ENCODE data around the gene ADAMTS2. TPM values are rescaled to one million over a fixed set of nuclear protein-coding genes. Genes with fewer than 3 reads are reported as not detected.

ADAMTS2 gene
- total RNA-seq, 1 donor from 2014 or later: 18.8 TPM

DNA sequence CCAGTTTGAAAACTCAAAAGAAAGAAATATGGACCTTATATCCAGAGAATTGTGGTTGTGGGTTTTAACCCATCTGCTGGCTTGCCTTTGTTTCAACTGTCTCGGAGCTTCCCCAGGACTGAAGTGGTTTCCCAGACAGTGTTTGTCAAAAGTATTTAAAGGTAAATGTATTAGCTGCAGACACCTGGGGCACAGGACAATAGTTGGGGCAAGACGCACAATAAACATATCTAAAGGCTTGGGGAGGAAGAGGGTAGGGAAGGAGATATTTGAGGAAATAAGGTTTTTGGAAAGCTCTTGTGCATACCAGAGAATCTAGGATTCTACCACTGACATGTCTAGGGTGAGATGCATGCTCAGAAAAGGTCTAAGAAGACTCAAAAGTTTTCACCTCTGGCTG, 99.0 kb downstream of the ADAMTS2 start:
- Mint-ChIP-seq H3K4me3 (ENCODE audit: unreplicated experiment) (no peak overlapping the region), H3K27ac (ENCODE audit: unreplicated experiment) (no peak overlapping the region), H3K36me3 (ENCODE audit: low read depth, unreplicated experiment) (no peaks in the 10 kb centered on the region), H3K9me3 (ENCODE audit: unreplicated experiment) (no peaks in the 10 kb centered on the region), H3K4me1 (ENCODE audit: low read depth, unreplicated experiment) (peaks cover 11% of the 10 kb centered on the region), H3K27me3 (ENCODE audit: low read depth, unreplicated experiment) (no peaks in the 10 kb centered on the region)
- H3K9me3 ChIP-seq (ENCODE audit: insufficient read depth, low read depth, low read length): no peaks in the 10 kb centered on the region
- no peaks in the 10 kb centered on the region for H3K36me3 ChIP-seq (ENCODE audit: insufficient read depth, low read length)
- no peak overlapping the region for H2AFZ ChIP-seq (ENCODE audit: low read depth, low read length)
- FAIRE-seq: no peak
- no peak for DNase-seq (ENCODE audit: low read depth)
- no peak for TF ChIP-seq EZH2 (IDR thresholded peaks at IDR 0.05; ENCODE audit: insufficient read depth, low read length)
- no peak for TF ChIP-seq CTCF (IDR thresholded peaks at IDR 0.05; ENCODE audit: insufficient read depth, low read depth, low read length)
- H3K27me3 ChIP-seq (ENCODE audit: insufficient read depth, low read length): no peaks in the 10 kb centered on the region
- H3K4me2 ChIP-seq (ENCODE audit: low read length): no peak overlapping the region
- H3K79me2 ChIP-seq (ENCODE audit: insufficient read depth, low read length): no peaks in the 10 kb centered on the region
- no peaks in the 10 kb centered on the region for H4K20me1 ChIP-seq (ENCODE audit: insufficient read depth, low read length)
- H3K27ac ChIP-seq (ENCODE audit: low read depth, low read length): no peak overlapping the region
- no peaks in the 10 kb centered on the region for H3K4me1 ChIP-seq (ENCODE audit: insufficient read depth, low read length)
- no peak overlapping the region for H3K9ac ChIP-seq (ENCODE audit: low read length)
- H3K4me3 ChIP-seq (ENCODE audit: insufficient read depth, low read depth, low read length): no peak overlapping the region

- Histone ChIP-seq H3K9me3 (ENCODE audit: insufficient read depth, low read depth, low read length) (no peaks in the 10 kb centered on the region), H3K4me3 (ENCODE audit: insufficient read depth, low read depth, low read length) (no peak overlapping the region), H2AFZ (ENCODE audit: low read depth, low read length) (no peak overlapping the region), H3K36me3 (ENCODE audit: insufficient read depth, low read length) (no peaks in the 10 kb centered on the region), H3K27me3 (ENCODE audit: insufficient read depth, low read length) (no peaks in the 10 kb centered on the region), H3K4me2 (ENCODE audit: low read length) (no peak overlapping the region), H3K9ac (ENCODE audit: low read length) (no peak overlapping the region), H3K4me1 (ENCODE audit: insufficient read depth, low read length) (no peaks in the 10 kb centered on the region), H4K20me1 (ENCODE audit: insufficient read depth, low read length) (no peaks in the 10 kb centered on the region), H3K79me2 (ENCODE audit: insufficient read depth, low read length) (no peaks in the 10 kb centered on the region), H3K27ac (ENCODE audit: low read depth, low read length) (no peak overlapping the region)
- Mint-ChIP-seq H3K27ac (ENCODE audit: unreplicated experiment) (no peak overlapping the region), H3K9me3 (ENCODE audit: unreplicated experiment) (peaks cover 6% of the 10 kb centered on the region), H3K4me3 (ENCODE audit: unreplicated experiment) (no peak overlapping the region), H3K36me3 (ENCODE audit: low read depth, unreplicated experiment) (peaks cover 2% of the 10 kb centered on the region), H3K4me1 (ENCODE audit: low read depth, unreplicated experiment) (peaks cover 11% of the 10 kb centered on the region), H3K27me3 (ENCODE audit: low read depth, unreplicated experiment) (peaks cover 5% of the 10 kb centered on the region)
- TF ChIP-seq CTCF (IDR thresholded peaks at IDR 0.05; ENCODE audit: insufficient read depth, low read depth, low read length): no peak
- no peak for TF ChIP-seq EZH2 (IDR thresholded peaks at IDR 0.05; ENCODE audit: insufficient read depth, low read length)
- DNase-seq (ENCODE audit: low read depth) (no peak), FAIRE-seq (no peak)
Observed at GRCh38 chr5:179245031-179245430, 100.2 kb downstream of the ADAMTS2 start.

- no peak overlapping the region for H3K9ac ChIP-seq (ENCODE audit: low read length)
- no peaks in the 10 kb centered on the region for H3K9me3 ChIP-seq (ENCODE audit: insufficient read depth, low read depth, low read length)
- FAIRE-seq (peak; percentile 9), DNase-seq (ENCODE audit: low read depth) (no peak)
- H3K79me2 ChIP-seq (ENCODE audit: insufficient read depth, low read length): no peaks in the 10 kb centered on the region
- Mint-ChIP-seq H3K36me3 (ENCODE audit: low read depth, unreplicated experiment) (peaks cover 4% of the 10 kb centered on the region), H3K4me3 (ENCODE audit: unreplicated experiment) (no peak overlapping the region), H3K27me3 (ENCODE audit: low read depth, unreplicated experiment) (peaks cover 8% of the 10 kb centered on the region), H3K9me3 (ENCODE audit: unreplicated experiment) (peaks cover 10% of the 10 kb centered on the region), H3K27ac (ENCODE audit: unreplicated experiment) (no peak overlapping the region), H3K4me1 (ENCODE audit: low read depth, unreplicated experiment) (peaks cover 11% of the 10 kb centered on the region)
- no peaks in the 10 kb centered on the region for H3K4me1 ChIP-seq (ENCODE audit: insufficient read depth, low read length)
- no peak overlapping the region for H3K4me3 ChIP-seq (ENCODE audit: insufficient read depth, low read depth, low read length)
- H3K27ac ChIP-seq (ENCODE audit: low read depth, low read length): no peak overlapping the region
- no peaks in the 10 kb centered on the region for H3K36me3 ChIP-seq (ENCODE audit: insufficient read depth, low read length)
- H3K4me2 ChIP-seq (ENCODE audit: low read length): no peak overlapping the region
- no peaks in the 10 kb centered on the region for H4K20me1 ChIP-seq (ENCODE audit: insufficient read depth, low read length)
- no peaks in the 10 kb centered on the region for H3K27me3 ChIP-seq (ENCODE audit: insufficient read depth, low read length)
- TF ChIP-seq EZH2 (IDR thresholded peaks at IDR 0.05; ENCODE audit: insufficient read depth, low read length) (no peak), CTCF (IDR thresholded peaks at IDR 0.05; ENCODE audit: insufficient read depth, low read depth, low read length) (no peak)
- no peak overlapping the region for H2AFZ ChIP-seq (ENCODE audit: low read depth, low read length)
Observed at GRCh38 chr5:179244044-179244443, 101.2 kb downstream of the ADAMTS2 start.

Data from astrocyte (in vitro differentiated cells and primary cell).